Ovary (tissue), 3 donors: ENCODE data around the gene TRAF2.

ENCODE experiments used
- EP300 ChIP-seq: sonication (generic); formaldehyde crosslinking; IDR thresholded peaks from one replicate; pipeline ENCODE4 v1.6.1; 2017; ENCODE audit warnings: antibody characterized with exemption
- POLR2A ChIP-seq: fragments of 450-650 bp; IDR thresholded peaks from one replicate; pipeline ENCODE4 v1.6.1; 2017; ENCODE audit warnings: antibody characterized with exemption, mild to moderate bottlenecking, moderate library complexity
- TF ChIP-seq, protein P1 (sequence below), 3 donors: fragments of 450-650 bp in 2 of 3; fragments of 200-600 bp in 1 of 3; IDR thresholded peaks; one replicate each; pipeline versions ENCODE4 v1.5.1 to v1.8.0; 2016 to 2022; ENCODE audit warnings: antibody characterized with exemption in 3 of 3, mild to moderate bottlenecking in 1 of 3
- donor health status: DM: no; HTN: no; CAD: no.

DNA sequence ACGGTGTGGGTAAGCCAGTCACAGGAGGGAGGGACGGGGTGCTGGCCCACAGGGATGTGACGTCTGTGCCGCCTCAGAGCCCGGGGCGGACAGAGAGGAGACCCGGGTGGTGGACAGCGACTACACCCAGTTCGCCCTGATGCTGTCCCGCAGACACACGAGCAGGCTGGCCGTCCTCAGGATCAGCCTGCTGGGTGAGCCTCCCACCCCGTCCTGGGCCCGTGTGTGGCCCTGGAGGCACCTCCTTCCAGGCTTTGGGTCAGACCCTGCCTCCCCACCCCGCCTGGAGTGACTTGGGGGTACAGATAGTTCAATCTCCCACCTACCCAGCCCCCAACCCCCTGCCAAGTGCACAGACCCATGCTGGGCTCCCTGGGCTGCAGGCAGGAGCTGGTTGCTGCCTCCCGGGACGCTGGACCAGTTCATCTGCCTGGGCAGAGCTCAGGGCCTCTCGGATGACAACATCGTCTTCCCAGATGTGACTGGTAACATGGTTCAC lies 67.5 kb downstream of the TRAF2 start:
- no peak for TF ChIP-seq EP300
- no peak for TF ChIP-seq POLR2A
- TF ChIP-seq, protein P1, sequence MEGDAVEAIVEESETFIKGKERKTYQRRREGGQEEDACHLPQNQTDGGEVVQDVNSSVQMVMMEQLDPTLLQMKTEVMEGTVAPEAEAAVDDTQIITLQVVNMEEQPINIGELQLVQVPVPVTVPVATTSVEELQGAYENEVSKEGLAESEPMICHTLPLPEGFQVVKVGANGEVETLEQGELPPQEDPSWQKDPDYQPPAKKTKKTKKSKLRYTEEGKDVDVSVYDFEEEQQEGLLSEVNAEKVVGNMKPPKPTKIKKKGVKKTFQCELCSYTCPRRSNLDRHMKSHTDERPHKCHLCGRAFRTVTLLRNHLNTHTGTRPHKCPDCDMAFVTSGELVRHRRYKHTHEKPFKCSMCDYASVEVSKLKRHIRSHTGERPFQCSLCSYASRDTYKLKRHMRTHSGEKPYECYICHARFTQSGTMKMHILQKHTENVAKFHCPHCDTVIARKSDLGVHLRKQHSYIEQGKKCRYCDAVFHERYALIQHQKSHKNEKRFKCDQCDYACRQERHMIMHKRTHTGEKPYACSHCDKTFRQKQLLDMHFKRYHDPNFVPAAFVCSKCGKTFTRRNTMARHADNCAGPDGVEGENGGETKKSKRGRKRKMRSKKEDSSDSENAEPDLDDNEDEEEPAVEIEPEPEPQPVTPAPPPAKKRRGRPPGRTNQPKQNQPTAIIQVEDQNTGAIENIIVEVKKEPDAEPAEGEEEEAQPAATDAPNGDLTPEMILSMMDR (IDR thresholded peaks at IDR 0.05), result no peak
